HCEC 1CT (cell line): ENCODE results near the gene RTN1.

Source experiments
- DNase-seq: peaks from one replicate; pipeline ENCODE4 v3.0.0-alpha.2; 2017

RTN1 gene

GRCh38 chr14:59870277-59871165 lies at the start of gene RTN1:
RTN1 (minus strand) TSS chr14:59870776; CDS start chr14:59870630, 146 bp downstream.
- peak; percentile 51 for DNase-seq

DNA sequence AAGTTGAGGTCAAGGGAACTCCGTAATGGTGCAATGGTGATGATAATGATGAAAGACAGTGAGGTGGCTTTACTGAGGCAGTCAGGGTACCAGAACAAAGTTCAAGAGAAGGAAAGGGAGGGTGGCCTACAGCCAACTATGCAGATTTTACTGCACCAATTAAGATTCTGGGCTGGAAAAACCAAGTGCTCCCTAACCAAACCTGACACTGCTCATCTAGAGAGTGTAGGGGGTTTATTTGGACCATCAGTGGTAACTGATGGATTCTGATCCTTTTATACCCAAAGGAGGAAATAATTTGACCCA lies 49.8 kb upstream of the RTN1 start:
- DNase-seq, result no peak

- no peak for DNase-seq
Measured at GRCh38 chr14:59919570-59920377, 49.2 kb upstream of the RTN1 start, which contains the start of gene LRRC9. LRRC9 (plus strand) TSS chr14:59920144.

DNA sequence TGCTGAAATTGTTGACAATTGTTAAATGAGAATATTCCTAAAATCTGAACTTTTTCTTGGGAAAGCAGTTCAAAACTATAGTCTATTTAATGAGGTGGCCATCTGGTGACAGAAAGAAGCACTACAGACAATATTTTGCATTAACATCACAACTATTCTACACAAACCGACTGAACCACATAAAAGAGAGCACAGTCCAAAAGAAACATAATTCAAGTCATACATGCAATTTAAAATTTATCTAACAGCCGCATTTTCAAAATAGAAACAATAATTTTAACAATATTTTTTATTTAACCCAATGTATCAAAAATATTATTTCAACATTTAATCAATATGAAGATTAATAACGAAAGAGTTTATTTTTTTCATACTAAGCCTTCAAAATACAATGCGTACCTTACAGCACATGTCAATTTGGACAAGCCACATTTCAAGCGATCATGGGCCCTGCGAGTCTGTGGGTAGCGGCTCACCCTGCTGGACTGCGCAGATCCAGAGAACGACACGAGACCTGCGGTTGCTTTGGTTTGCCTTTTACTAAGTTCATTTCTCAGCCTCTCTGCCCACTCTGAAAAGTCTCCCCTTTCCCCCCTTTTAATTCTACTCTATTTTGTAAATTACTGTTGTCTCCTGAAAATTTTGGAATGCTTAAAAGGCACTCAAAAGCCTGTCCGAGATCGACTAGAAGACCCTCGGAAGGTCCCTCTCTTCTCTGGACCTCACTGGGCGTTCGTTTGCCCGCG lies 48.4 kb upstream of the RTN1 start:
- DNase-seq, result peak; percentile 38

DNA sequence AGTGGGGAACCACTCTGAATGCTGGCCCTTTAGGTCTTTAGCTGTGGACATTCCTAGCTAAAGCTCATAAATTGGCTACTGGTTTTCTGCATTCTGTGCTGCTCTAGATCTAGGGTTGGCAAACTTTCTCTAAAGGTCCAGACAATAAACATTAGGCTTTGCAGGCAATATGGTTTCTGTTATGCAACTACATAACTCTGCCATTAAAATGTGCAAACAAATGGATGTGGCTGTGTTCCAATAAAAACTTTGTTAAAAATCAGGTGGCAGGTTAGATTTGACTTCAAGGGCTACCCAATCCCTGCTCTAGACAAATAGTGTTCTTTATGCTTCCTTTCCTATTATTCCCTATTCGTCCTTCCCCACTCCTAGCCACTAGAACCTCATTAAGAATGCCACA lies 42.6 kb upstream of the RTN1 start:
- no peak for DNase-seq

DNA sequence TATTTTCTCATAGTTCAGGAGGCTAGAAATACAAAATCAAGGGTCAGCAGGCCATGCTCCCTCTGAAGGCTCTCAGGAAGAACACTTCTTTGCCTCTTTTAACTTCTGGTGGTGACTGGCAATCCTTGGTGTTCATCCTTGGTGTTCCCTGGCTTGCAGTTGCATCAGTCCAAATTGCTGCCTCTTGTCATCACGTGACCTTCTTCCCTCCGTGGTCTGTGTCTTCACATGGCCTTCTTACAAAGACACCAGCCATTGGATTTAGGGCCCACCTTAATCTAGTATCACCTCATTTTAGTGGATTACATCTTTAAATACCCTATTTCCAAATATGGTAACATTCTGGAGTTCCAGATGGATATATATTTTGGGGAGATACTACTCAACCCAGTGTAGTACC lies 41.9 kb upstream of the RTN1 start:
- DNase-seq, result no peak

DNA sequence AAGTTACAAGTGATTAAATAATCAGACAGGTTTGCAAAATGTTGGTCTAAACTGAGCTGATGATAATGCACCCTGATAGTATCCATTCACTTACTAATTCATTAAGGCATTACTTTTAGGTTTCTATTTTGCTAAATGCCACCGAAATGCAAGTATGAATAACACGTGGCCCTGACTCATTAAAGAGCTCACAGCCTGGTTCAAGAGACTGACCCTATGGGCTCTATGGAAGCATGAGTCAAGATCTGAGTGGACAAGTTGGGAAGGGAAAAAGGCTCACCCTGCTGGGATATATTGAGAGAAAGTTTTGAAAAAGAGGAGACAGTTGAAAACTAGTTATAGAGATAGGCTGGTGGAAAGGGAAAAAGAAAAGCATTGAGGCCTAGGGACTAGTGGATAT lies 34.6 kb upstream of the RTN1 start:
- DNase-seq, result peak; percentile 77

DNA sequence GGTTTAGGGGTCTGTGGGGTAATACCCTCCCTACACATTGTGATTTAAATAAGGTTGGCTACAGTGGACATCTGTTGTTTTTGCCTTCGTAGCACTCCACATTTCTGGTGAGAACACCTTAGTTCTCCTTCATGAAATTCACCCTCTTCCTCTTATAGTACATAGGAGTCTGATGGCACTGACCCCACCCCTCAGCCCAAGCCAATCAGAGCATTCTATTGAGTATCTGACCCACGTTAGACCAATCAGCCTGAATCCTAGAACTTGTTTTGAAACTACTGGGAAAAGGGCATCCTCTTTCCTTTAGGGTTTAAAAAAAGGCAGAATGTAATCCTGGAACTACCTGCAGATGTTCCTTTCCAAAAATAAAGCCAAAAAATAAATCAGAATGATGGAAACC lies 33.6 kb upstream of the RTN1 start:
- DNase-seq, result no peak

- DNase-seq, result no peak
Measured at GRCh38 chr14:59900556-59900955, 30.0 kb upstream of the RTN1 start.

DNA sequence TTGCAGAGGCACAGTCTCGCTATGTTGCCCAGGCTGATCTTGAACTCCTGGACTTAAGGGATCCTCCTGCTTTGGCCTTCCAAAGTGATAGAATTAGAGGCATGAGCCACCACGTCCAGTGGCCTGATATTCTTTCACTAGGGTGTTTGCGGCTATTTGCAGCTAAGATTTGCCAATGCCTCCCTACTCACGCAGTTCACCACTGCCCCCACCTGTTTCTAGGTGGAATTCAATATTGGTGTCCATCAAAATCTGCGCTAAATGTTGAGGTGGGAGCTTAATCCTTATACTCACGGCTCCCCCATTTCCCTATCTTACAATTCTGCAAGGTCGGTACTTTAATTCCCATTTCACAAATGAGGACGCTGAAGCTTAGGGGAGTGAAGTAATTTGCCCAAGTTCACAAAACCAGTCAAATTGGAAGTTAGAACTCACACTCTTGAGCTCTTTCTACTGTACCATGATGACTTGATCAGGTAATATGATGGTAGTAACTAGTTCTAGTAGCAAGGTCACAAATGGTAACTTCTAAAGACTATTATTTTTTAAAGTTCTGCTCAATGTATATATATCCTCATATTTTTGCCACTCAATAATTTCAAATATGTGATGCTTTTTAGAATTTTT lies 27.3 kb upstream of the RTN1 start:
- DNase-seq, result peak; percentile 16

DNA sequence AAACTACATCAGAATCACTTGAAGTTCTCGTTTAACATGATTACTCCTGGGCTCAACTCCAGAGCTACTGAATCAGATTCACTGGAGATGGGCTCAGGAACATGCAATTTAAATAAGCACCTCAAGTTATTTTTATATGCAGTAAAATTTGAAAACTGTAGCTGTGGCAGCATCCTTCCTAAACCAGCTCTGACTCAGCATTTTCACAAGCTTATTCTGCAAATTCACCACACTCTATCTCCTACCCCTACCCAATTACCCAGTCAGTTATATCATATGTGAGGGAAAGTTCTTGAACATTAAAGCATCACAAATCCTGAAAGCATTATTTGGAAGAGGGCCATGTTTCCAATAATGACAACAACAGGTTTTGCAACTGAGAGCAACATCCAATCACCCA lies 25.1 kb upstream of the RTN1 start:
- no peak for DNase-seq

DNA sequence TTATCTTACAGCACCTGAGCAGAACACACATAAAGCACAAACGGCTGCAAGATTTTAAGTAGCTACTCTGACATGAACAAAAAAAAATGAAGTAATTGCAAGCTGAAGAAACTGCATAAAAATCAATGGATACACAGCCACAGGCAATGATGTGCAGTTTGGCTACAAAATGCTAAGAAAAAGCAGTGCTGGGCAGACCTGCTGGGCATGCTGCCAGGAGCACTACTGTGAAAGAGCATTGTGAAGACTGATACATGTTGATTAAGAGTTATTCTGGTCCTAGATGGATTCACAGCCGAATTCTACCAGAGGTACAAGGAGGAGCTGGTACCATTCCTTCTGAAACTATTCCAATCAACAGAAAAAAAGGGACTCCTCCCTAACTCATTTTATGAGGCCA lies 20.1 kb upstream of the RTN1 start:
- no peak for DNase-seq

DNA sequence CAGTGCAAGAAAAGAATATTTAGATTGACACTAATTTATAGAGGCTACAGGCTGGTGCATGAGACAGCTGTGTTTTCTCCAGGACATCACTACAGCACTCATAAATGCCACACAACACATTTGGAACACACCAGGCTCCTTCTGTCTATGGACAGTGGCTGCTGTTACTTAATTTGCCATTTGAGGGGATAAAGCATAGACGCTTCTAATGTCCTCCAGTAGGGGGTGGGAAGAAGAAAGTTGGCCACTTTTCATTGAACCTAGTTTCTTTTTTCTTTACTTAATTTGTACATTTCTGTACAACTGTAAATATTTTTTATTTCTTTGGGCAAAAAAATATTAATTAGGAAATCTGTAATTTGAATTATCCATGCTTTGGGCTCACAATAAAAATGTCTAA lies 12.4 kb upstream of the RTN1 start:
- DNase-seq, result peak; percentile 4

- DNase-seq, result no peak
Measured at GRCh38 chr14:59871166-59871495, 555 bp upstream of the RTN1 start.

- DNase-seq, result no peak
Measured at GRCh38 chr14:59869381-59870255, 958 bp downstream of the RTN1 start.

- peak; percentile 13 for DNase-seq
Measured at GRCh38 chr14:59868021-59868420, 2.6 kb downstream of the RTN1 start.

DNA sequence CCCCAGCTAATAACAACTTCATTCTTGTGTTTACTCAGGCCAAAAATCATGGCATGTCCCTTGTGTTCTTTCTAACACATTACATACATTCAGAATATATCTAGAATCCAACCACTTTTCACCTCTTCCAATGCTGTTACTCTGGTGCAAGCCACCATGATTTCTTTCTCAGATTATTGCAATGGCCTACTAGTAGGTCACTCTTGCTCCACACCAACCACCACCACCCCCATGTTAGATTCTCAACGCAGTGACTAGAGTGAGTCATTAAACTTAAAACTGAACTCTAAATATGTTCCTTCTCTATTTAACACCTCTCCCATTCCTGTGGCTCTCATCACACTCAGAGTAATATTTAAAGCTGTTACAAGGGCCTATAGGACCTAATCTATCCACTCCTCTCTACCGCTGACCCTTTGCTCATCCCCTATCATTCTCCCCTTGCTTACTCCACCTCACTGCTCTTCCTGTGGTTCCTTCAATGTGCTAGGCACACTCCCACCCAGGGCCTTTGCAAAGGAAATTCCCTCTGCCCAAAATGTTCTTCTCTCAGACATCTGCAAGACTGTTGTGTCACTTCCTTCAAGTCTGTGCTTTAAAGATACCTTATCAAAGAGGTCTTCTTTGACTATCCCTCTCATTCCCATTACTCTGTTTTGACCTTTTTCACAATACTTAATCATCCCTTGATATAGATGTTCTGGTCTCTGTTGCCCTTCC lies 6.6 kb downstream of the RTN1 start:
- DNase-seq, result no peak

DNA sequence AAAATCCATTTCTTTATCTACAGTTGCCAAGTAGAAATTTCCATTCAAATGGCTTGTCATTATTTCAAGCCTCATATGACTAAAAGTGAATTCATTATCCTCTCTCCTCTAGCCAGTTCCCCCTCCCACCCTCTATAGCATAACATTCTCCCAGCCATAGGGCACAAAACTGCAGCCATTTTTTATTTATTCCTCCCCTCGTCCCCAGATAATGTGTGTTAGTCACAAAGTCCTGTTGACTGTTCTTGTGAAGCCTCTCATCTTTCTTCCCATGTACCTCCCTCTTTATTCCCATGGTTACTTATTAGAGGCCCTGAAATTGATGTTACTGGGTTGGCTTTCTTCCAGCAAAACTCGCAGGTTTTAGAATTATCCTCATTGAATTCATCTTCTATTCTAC lies 13.2 kb downstream of the RTN1 start:
- DNase-seq, result no peak

DNA sequence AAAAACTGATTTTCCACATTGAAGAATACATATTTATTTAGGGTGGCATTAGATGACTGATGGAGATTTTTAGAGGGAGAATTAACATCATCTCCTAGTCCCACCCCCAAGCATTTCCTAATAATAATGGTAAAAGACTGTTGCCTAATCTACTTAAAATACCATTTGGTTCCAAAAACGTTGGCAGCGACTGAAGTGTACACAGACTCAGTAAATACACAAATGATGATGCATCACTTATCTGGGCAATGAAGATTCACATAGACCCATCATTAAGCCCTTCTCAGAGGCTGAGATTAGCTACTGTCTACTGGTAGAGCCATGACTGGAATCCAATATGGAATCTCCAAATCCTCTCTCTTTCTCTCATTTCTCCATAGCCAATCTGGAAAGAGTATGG lies 18.2 kb downstream of the RTN1 start:
- no peak for DNase-seq

DNA sequence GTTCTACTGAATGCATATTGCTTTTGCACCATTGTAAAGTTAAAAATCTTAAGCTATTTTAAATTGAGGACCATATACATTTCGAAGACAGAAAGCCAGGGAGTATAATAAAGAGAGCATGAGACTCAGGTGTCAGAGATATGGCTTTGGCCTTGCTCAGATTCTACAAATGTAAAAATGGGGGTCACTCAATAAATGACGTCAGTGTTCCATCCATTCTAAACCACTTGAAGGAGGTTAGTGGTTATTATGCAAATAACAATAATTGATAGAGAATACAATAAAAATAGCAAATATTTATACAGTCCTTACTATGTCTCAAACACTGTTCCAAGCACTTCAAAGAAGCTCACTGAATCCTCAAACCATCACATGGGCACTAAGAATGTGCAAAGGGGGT lies 20.1 kb downstream of the RTN1 start:
- DNase-seq, result no peak

DNA sequence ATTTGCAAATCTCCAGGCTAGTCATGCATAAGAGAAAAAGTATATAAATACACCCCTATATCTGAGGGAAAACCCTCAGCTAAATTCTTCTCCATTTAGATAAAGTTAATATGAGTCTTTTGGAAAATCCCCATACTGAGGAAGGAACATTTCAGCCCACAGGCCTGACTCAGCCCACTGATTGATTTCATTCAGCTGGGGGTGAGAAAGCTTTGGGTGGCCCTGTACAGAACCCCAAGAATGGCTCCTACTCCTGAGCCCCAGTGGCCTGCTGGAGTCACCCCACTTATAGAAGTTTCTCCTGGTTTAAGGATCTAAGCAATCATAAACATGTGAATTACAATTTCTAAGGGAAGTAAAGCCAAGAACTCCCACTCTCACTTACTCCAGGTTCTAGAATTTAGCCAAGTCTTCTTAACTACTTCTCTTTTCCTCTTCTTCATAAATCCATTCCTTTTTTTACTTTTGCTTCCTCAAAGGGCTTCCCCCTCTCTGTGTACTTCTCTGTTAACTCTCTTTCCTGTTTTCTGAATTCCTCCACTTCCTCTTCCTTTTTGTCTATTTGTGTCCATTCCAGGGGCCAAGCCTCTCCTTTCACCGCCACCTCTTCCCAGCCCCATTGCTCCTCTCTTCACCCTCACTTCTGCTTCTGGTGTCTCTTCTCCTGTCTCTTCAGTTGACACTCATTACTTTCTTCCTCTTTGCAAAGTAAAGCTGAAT lies 21.0 kb downstream of the RTN1 start:
- DNase-seq, result no peak
